B cell (primary cell): Measurements from ENCODE around the gene CYS1. TPM values are rescaled to one million over a fixed set of nuclear protein-coding genes. Genes with fewer than 3 reads are reported as not detected.

Source experiments
- ATAC-seq: fragments of 200-7000 bp; cut with Tn5 transposase; one replicate; pipeline ENCODE4 v1.10.0; 2021; ENCODE audit warnings: low read depth, mild to moderate bottlenecking, moderate number of reproducible peaks, moderate library complexity
- CTCF ChIA-PET: fragments of 350-600 bp; sonication (Branson Sonifier 250); formaldehyde crosslinking; loops from one replicate; lab custom pipeline; 2021; ENCODE audit warnings: antibody characterized with exemption, inconsistent platforms; lab: Charles Lee
- POLR2A ChIA-PET: fragments of 350-600 bp; sonication (Branson Sonifier 250); formaldehyde crosslinking; loops from one replicate; lab custom pipeline; 2021; ENCODE audit warnings: antibody characterized with exemption; lab: Charles Lee
- DNase-seq: peaks from one replicate; pipeline ENCODE4 v3.0.0; 2013
- H2AFZ ChIP-seq: 2 replicates; pipeline ENCODE4 v1.6.1; 2012; ENCODE audit warnings: mild to moderate bottlenecking, low read depth, low read length; ENCODE audit not compliant: insufficient read depth, poor library complexity, severe bottlenecking
- H3K27ac ChIP-seq, 2 donors: 1 replicate in 1 of 2; 2 replicates in 1 of 2; pipeline ENCODE4 v1.5.1; 2012 to 2013; ENCODE audit warnings: low read length in 2 of 2, mild to moderate bottlenecking in 2 of 2, moderate library complexity in 1 of 2
- H3K27me3 ChIP-seq, 4 experiments: fragments of 200-600 bp in 1 of 4; sonication (generic) in 1 of 4; replicated peaks in 1 of 4; 1 replicate in 2 of 4; 2 replicates in 2 of 4; pipeline versions ENCODE4 v1.6.1 to v1.7.0; 2013 to 2016; ENCODE audit warnings: low read length in 3 of 4, mild to moderate bottlenecking in 2 of 4, mixed read lengths in 1 of 4, moderate library complexity in 1 of 4; ENCODE audit not compliant: insufficient read depth in 4 of 4, control insufficient read depth in 3 of 4; ENCODE audit errors: control extremely low read depth in 1 of 4
- H3K36me3 ChIP-seq, 2 experiments: replicated peaks in 1 of 2; 1 replicate in 1 of 2; 2 replicates in 1 of 2; pipeline versions ENCODE4 v1.6.1 to v1.7.1; 2013; ENCODE audit warnings: low read length in 1 of 2; ENCODE audit not compliant: insufficient read depth in 2 of 2, control insufficient read depth in 1 of 2; ENCODE audit errors: control extremely low read depth in 1 of 2, extremely low read depth in 1 of 2
- H3K4me1 ChIP-seq, 2 donors: fragments of 200-600 bp in 1 of 2; sonication (generic) in 1 of 2; 1 replicate in 1 of 2; 2 replicates in 1 of 2; pipeline versions ENCODE4 v1.5.1 to v1.6.1; 2013 to 2017; ENCODE audit warnings: low read length in 2 of 2; ENCODE audit not compliant: control insufficient read depth in 2 of 2, insufficient read depth in 2 of 2
- H3K4me2 ChIP-seq: replicated peaks from 2 replicates; pipeline ENCODE3; 2012; ENCODE audit warnings: mild to moderate bottlenecking, low read depth, low read length; ENCODE audit not compliant: poor library complexity, severe bottlenecking
- H3K4me3 ChIP-seq, 5 experiments: fragments of 200-600 bp in 1 of 5; sonication (generic) in 1 of 5; 1 replicate in 3 of 5; 2 replicates in 2 of 5; pipeline versions ENCODE4 v1.5.1 to v1.7.0; 2011 to 2016; ENCODE audit warnings: low read length in 4 of 5, mild to moderate bottlenecking in 4 of 5, low read depth in 2 of 5, control low read depth in 1 of 5, moderate library complexity in 1 of 5; ENCODE audit not compliant: insufficient read depth in 1 of 5; ENCODE audit errors: control extremely low read depth in 1 of 5, extremely low read depth in 1 of 5
- H3K79me2 ChIP-seq: fragments of 200-600 bp; sonication (generic); one replicate; pipeline ENCODE4 v1.6.0; 2016; ENCODE audit warnings: low read length; ENCODE audit not compliant: control insufficient read depth, insufficient read depth
- H3K9ac ChIP-seq: fragments of 200-600 bp; sonication (generic); 2 replicates; pipeline ENCODE4 v1.6.1; 2017; ENCODE audit warnings: mild to moderate bottlenecking, low read length, moderate library complexity
- H3K9me3 ChIP-seq, 3 donors: one replicate each; pipeline versions ENCODE4 v1.6.1 to v1.7.1; 2013; ENCODE audit warnings: low read length in 2 of 3; ENCODE audit not compliant: control insufficient read depth in 2 of 3, insufficient read depth in 1 of 3; ENCODE audit errors: control extremely low read depth in 1 of 3
- H4K20me1 ChIP-seq: 2 replicates; pipeline ENCODE4 v1.6.0; 2012; ENCODE audit warnings: mild to moderate bottlenecking, low read length; ENCODE audit not compliant: insufficient read depth, control insufficient read depth, poor library complexity, severe bottlenecking
- H3K27ac Mint-ChIP-seq: one replicate; pipeline ENCODE4 v1.8.0; 2021; ENCODE audit warnings: mixed read lengths
- H3K27me3 Mint-ChIP-seq: one replicate; pipeline ENCODE4 v1.8.0; 2021; ENCODE audit warnings: mixed read lengths
- H3K4me1 Mint-ChIP-seq: one replicate; pipeline ENCODE4 v1.8.0; 2021; ENCODE audit warnings: mixed read lengths
- H3K4me3 Mint-ChIP-seq: one replicate; pipeline ENCODE4 v1.8.0; 2021; ENCODE audit warnings: mixed read lengths
- H3K9me3 Mint-ChIP-seq: one replicate; pipeline ENCODE4 v1.8.0; 2022; ENCODE audit warnings: mixed read lengths; ENCODE audit not compliant: insufficient read depth
- EZH2 ChIP-seq: IDR thresholded peaks from 2 replicates; pipeline ENCODE4 v1.6.1; 2012; ENCODE audit warnings: borderline replicate concordance, low read depth, mild to moderate bottlenecking, moderate library complexity, low read length; ENCODE audit not compliant: insufficient read depth, poor library complexity, severe bottlenecking
- WGBS: methylation state at CpG from one replicate; pipeline ENCODE4 v1.1.5; 2013; ENCODE audit warnings: missing lambda C conversion rate; ENCODE audit not compliant: insufficient coverage; 5-methylcytosine and 5-hydroxymethylcytosine counted together
- intact Hi-C: fragments of 100-400 bp; cut with micrococcal nuclease; formaldehyde crosslinking; loops from one replicate; pipeline ENCODE4 v1.10.0; 2022
- polyA plus RNA-seq: library from polyadenylated mRNA; depleted of rRNA; stranded (reverse); fragments of >200 nt; gene quantifications from 2 replicates; pipeline ENCODE4 v1.2.3, GENCODE V29; 2012
- total RNA-seq, 2 donors: library from RNA; stranded (reverse); fragments of 120-200 nt in 1 of 2; gene quantifications; 1 replicate in 1 of 2; 2 replicates in 1 of 2; pipeline versions ENCODE4 v1.2.3 to v1.2.4, GENCODE V29; 2013 to 2022
- TF ChIP-seq, protein P1 (sequence below): fragments of 200-600 bp; IDR thresholded peaks from one replicate; pipeline ENCODE4 v1.8.0; 2022; ENCODE audit warnings: antibody characterized with exemption, mild to moderate bottlenecking

The CYS1 gene
- total and polyA plus RNA-seq, 2 donors (not counting 1 experiment from before 2014, with no cell fraction given) = not detected

GRCh38 chr2:10097352-10098148 is 17.3 kb upstream of the CYS1 start:
- Histone ChIP-seq H3K4me1 (no peaks in the 10 kb centered on the region), H4K20me1 (no peaks in the 10 kb centered on the region), H3K27me3 (peaks cover 0 to 29% (median 7%) of the 10 kb centered on the region in 4 experiments), H3K4me2 (no peak overlapping the region), H3K79me2 (no peaks in the 10 kb centered on the region), H2AFZ (no peak overlapping the region), H3K36me3 (no peaks in the 10 kb centered on the region), H3K4me3 (no peak overlapping the region), H3K27ac (no peak overlapping the region), H3K9me3 (peaks cover 0 to 4% (median 0%) of the 10 kb centered on the region in 3 donors), H3K9ac (no peak overlapping the region)
- WGBS = 18% methylated on average over 11 of the region's 16 CpGs
- peaks cover 31% of the 10 kb centered on the region for H3K27me3 Mint-ChIP-seq
- POLR2A ChIA-PET = no interaction called here
- intact Hi-C loops = loop anchor here (1.0 kb wide), 1 partner anchor 25 kb away; no protein-coding TSS in a partner anchor
- CTCF ChIA-PET = interaction anchor here (0.6 to 12.9 kb wide), 20 partner anchors 10 to 566 kb away, joined by 3 to 143 read pairs (median 4); no protein-coding TSS in a partner anchor
- H3K4me1 Mint-ChIP-seq = peaks cover 2% of the 10 kb centered on the region
- H3K9me3 Mint-ChIP-seq = no peaks in the 10 kb centered on the region
- H3K27ac Mint-ChIP-seq = peak overlapping the region; percentile 20
- H3K4me3 Mint-ChIP-seq = no peak overlapping the region
- TF ChIP-seq, protein P1, sequence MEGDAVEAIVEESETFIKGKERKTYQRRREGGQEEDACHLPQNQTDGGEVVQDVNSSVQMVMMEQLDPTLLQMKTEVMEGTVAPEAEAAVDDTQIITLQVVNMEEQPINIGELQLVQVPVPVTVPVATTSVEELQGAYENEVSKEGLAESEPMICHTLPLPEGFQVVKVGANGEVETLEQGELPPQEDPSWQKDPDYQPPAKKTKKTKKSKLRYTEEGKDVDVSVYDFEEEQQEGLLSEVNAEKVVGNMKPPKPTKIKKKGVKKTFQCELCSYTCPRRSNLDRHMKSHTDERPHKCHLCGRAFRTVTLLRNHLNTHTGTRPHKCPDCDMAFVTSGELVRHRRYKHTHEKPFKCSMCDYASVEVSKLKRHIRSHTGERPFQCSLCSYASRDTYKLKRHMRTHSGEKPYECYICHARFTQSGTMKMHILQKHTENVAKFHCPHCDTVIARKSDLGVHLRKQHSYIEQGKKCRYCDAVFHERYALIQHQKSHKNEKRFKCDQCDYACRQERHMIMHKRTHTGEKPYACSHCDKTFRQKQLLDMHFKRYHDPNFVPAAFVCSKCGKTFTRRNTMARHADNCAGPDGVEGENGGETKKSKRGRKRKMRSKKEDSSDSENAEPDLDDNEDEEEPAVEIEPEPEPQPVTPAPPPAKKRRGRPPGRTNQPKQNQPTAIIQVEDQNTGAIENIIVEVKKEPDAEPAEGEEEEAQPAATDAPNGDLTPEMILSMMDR = peak; percentile 85
- TF ChIP-seq EZH2 = no peak
- DNase-seq (peak; percentile 47), ATAC-seq (peak; percentile 82)

DNA sequence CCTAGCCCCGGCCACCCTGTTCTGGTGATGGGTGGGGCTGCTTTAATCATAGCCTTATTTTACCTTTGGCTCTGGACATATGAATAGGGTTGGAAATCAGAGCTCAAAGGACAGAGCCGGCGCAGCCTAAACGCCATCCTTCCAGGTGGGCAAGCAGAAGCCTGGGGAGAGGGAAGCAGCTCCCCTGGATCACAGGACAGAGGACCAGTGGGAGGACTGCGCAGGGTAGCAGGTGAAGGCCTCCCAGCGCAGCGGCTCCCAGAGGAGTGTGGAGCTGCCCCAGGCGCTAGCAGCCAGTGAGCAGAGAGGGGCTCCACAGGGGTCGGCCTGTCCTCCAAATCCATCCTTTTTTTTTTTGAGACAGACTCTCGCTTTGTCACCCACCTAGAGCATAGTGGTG is 16.4 kb upstream of the CYS1 start:
- ChIA-PET POLR2A (no interaction called here), CTCF (interaction anchor here (0.6 to 12.9 kb wide), 14 partner anchors 9 to 567 kb away, joined by 3 to 143 read pairs (median 4); no protein-coding TSS in a partner anchor)
- TF ChIP-seq, protein P1 = no peak
- TF ChIP-seq EZH2 = no peak
- Histone ChIP-seq H3K36me3 (no peaks in the 10 kb centered on the region), H3K4me2 (no peak overlapping the region), H3K9ac (no peak overlapping the region), H4K20me1 (no peaks in the 10 kb centered on the region), H3K9me3 (peaks cover 0 to 10% (median 4%) of the 10 kb centered on the region in 3 donors), H3K4me3 (no peak overlapping the region), H3K27me3 (peaks cover 0 to 38% (median 8%) of the 10 kb centered on the region in 4 experiments), H3K4me1 (peaks cover under 1 to 2% of the 10 kb centered on the region in 2 donors), H3K79me2 (no peaks in the 10 kb centered on the region), H3K27ac (no peak overlapping the region), H2AFZ (no peak overlapping the region)
- ATAC-seq = no peak
- intact Hi-C loops = loop anchor here (1.0 kb wide), 1 partner anchor 24 kb away; no protein-coding TSS in a partner anchor
- Mint-ChIP-seq H3K4me3 (no peak overlapping the region), H3K4me1 (peaks cover 3% of the 10 kb centered on the region), H3K27ac (no peak overlapping the region), H3K9me3 (no peaks in the 10 kb centered on the region), H3K27me3 (peaks cover 39% of the 10 kb centered on the region)
- WGBS = 92% methylated on average over 10 of the region's 10 CpGs
- no peak for DNase-seq
